IMR-90 (cell line): ENCODE data around the gene MTIF2. TPM values are rescaled to one million over a fixed set of nuclear protein-coding genes. Genes with fewer than 3 reads are reported as not detected.

Experiments
- ATAC-seq: fragments of 200-7000 bp; cut with Tn5 transposase; 2 replicates; pipeline ENCODE4 v1.9.1; 2020; ENCODE audit warnings: low read depth, mild to moderate bottlenecking, moderate library complexity
- BruUV-seq: library from RNA; stranded (reverse); fragments of 400-500 nt; replicated peaks from 2 replicates; lab custom pipeline; 2021; lab: Mats Ljungman, UMichigan
- CTCF ChIA-PET: fragments of 300-600 bp; formaldehyde crosslinking; extraction: SDS; loops from one replicate; lab custom pipeline; 2021; ENCODE audit warnings: antibody characterized with exemption; lab: Yijun Ruan, JAX
- POLR2A ChIA-PET: fragments of 300-600 bp; sonication (Branson Sonifier 250); formaldehyde crosslinking; loops from one replicate; lab custom pipeline; 2022; ENCODE audit warnings: antibody characterized with exemption; ENCODE audit not compliant: unreplicated experiment; lab: Charles Lee
- DNase-seq: peaks from one replicate; pipeline ENCODE4 v3.0.0; 2013
- H2AFZ ChIP-seq: replicated peaks from 2 replicates; pipeline ENCODE3; 2013; ENCODE audit warnings: low read length, mild to moderate bottlenecking; ENCODE audit not compliant: poor library complexity
- H2AK5ac ChIP-seq: 2 replicates; pipeline ENCODE4 v1.6.1; 2013; ENCODE audit warnings: low read depth, low read length, inconsistent platforms
- H2AK9ac ChIP-seq: replicated peaks from 2 replicates; pipeline ENCODE3; 2013; ENCODE audit warnings: mild to moderate bottlenecking, low read depth, low read length, moderate library complexity; ENCODE audit not compliant: poor library complexity
- H2BK120ac ChIP-seq: 2 replicates; pipeline ENCODE4 v1.6.1; 2013; ENCODE audit warnings: low read depth, low read length, inconsistent platforms
- H2BK15ac ChIP-seq: 3 replicates; pipeline ENCODE4 v1.6.1; 2013; ENCODE audit warnings: low read depth, low read length, inconsistent platforms
- H2BK20ac ChIP-seq: 2 replicates; pipeline ENCODE4 v1.6.1; 2013; ENCODE audit warnings: low read depth, mild to moderate bottlenecking, inconsistent platforms, low read length, moderate library complexity
- H2BK5ac ChIP-seq: 2 replicates; pipeline ENCODE4 v1.6.1; 2013; ENCODE audit warnings: mild to moderate bottlenecking, low read depth, low read length, inconsistent platforms; ENCODE audit not compliant: poor library complexity, severe bottlenecking
- H3K14ac ChIP-seq: replicated peaks from 2 replicates; pipeline ENCODE4 v1.6.1; 2013; ENCODE audit warnings: low read depth, low read length, inconsistent platforms
- H3K18ac ChIP-seq: 2 replicates; pipeline ENCODE4 v1.6.1; 2013; ENCODE audit warnings: low read depth, low read length, control low read depth
- H3K23ac ChIP-seq: 2 replicates; pipeline ENCODE4 v1.6.1; 2013; ENCODE audit warnings: low read depth, low read length, inconsistent platforms
- H3K27ac ChIP-seq: 2 replicates; pipeline ENCODE4 v1.5.1; 2013; ENCODE audit warnings: mild to moderate bottlenecking, control low read depth, low read length; ENCODE audit not compliant: insufficient read depth
- H3K27me3 ChIP-seq: 2 replicates; pipeline ENCODE4 v1.6.1; 2013; ENCODE audit warnings: low read length; ENCODE audit not compliant: control insufficient read depth, insufficient read depth
- H3K36me3 ChIP-seq: 2 replicates; pipeline ENCODE4 v1.6.1; 2013; ENCODE audit warnings: low read length, mixed read lengths; ENCODE audit not compliant: control insufficient read depth, insufficient read depth
- H3K4ac ChIP-seq: 2 replicates; pipeline ENCODE4 v1.6.1; 2013; ENCODE audit warnings: low read depth, low read length, inconsistent platforms
- H3K4me1 ChIP-seq: 2 replicates; pipeline ENCODE4 v1.6.1; 2013; ENCODE audit warnings: low read length, mixed read lengths; ENCODE audit not compliant: control insufficient read depth, insufficient read depth
- H3K4me2 ChIP-seq: 2 replicates; pipeline ENCODE4 v1.6.1; 2013; ENCODE audit warnings: low read depth, mild to moderate bottlenecking, control low read depth, low read length, moderate library complexity
- H3K4me3 ChIP-seq: 2 replicates; pipeline ENCODE4 v1.5.1; 2013; ENCODE audit warnings: low read depth, mild to moderate bottlenecking, control low read depth, low read length, moderate library complexity; ENCODE audit not compliant: insufficient read depth
- H3K56ac ChIP-seq: 2 replicates; pipeline ENCODE4 v1.6.1; 2013; ENCODE audit warnings: low read length, inconsistent platforms; ENCODE audit not compliant: insufficient read depth; ENCODE audit errors: extremely low read depth
- H3K79me1 ChIP-seq, 2 experiments: 2 replicates each; pipeline ENCODE4 v1.6.1; 2013; ENCODE audit warnings: low read length in 2 of 2, inconsistent platforms in 1 of 2, low read depth in 1 of 2
- H3K9ac ChIP-seq: 2 replicates; pipeline ENCODE4 v1.6.1; 2013; ENCODE audit warnings: low read depth, low read length, control low read depth
- H3K9me1 ChIP-seq: 2 replicates; pipeline ENCODE4 v1.6.1; 2013; ENCODE audit warnings: low read length, inconsistent platforms; ENCODE audit not compliant: insufficient read depth
- H3K9me3 ChIP-seq: 2 replicates; pipeline ENCODE4 v1.6.1; 2013; ENCODE audit warnings: low read length; ENCODE audit not compliant: control insufficient read depth, insufficient read depth
- H4K20me1 ChIP-seq: 2 replicates; pipeline ENCODE4 v1.6.1; 2013; ENCODE audit warnings: low read length, inconsistent platforms; ENCODE audit not compliant: insufficient read depth
- H4K5ac ChIP-seq: 2 replicates; pipeline ENCODE4 v1.6.1; 2013; ENCODE audit warnings: mild to moderate bottlenecking, low read depth, low read length, control low read depth
- H4K8ac ChIP-seq, 2 experiments: 2 replicates each; pipeline ENCODE4 v1.6.1; 2013; ENCODE audit warnings: low read depth in 2 of 2, low read length in 2 of 2, control low read depth in 1 of 2, inconsistent platforms in 1 of 2
- H4K91ac ChIP-seq: 2 replicates; pipeline ENCODE4 v1.6.1; 2013; ENCODE audit warnings: low read depth, low read length, inconsistent platforms; ENCODE audit not compliant: insufficient read depth
- BHLHE40 ChIP-seq: fragments of 150-350 bp; IDR thresholded peaks from 2 replicates; pipeline ENCODE4 v1.6.1; 2016; ENCODE audit warnings: mild to moderate bottlenecking, low read depth, low read length
- CEBPB ChIP-seq: IDR thresholded peaks from 2 replicates; pipeline ENCODE4 v1.6.1; 2012; ENCODE audit warnings: low read depth, low read length, improper control_type of control experiment
- CHD1 ChIP-seq: IDR thresholded peaks from 2 replicates; pipeline ENCODE4 v1.6.1; 2012; ENCODE audit warnings: low read depth, low read length, improper control_type of control experiment
- FOS ChIP-seq: fragments of 150-350 bp; IDR thresholded peaks from 2 replicates; pipeline ENCODE4 v1.6.1; 2016; ENCODE audit warnings: low read depth, low read length
- MXI1 ChIP-seq: IDR thresholded peaks from 2 replicates; pipeline ENCODE4 v1.6.1; 2012; ENCODE audit warnings: low read depth, mild to moderate bottlenecking, low read length, moderate library complexity, borderline replicate concordance
- NFE2L2 ChIP-seq: fragments of 150-350 bp; IDR thresholded peaks from 2 replicates; pipeline ENCODE4 v1.6.1; 2016; ENCODE audit warnings: low read depth, mild to moderate bottlenecking, low read length
- POLR2A ChIP-seq: IDR thresholded peaks from 2 replicates; pipeline ENCODE4 v1.6.1; 2012; ENCODE audit warnings: mild to moderate bottlenecking, low read depth, low read length
- RAD21 ChIP-seq: IDR thresholded peaks from 2 replicates; pipeline ENCODE4 v1.6.1; 2012; ENCODE audit warnings: low read length, improper control_type of control experiment
- RCOR1 ChIP-seq: IDR thresholded peaks from 2 replicates; pipeline ENCODE4 v1.6.1; 2012; ENCODE audit warnings: mild to moderate bottlenecking, low read length, improper control_type of control experiment; ENCODE audit not compliant: insufficient replicate concordance
- RFX5 ChIP-seq: IDR thresholded peaks from 2 replicates; pipeline ENCODE4 v1.8.0; 2012; ENCODE audit warnings: low read depth, mild to moderate bottlenecking, low read length, moderate library complexity
- SMC3 ChIP-seq: fragments of 150-350 bp; IDR thresholded peaks from 2 replicates; pipeline ENCODE4 v1.6.1; 2016; ENCODE audit warnings: low read depth, mild to moderate bottlenecking, antibody characterized with exemption, low read length, moderate library complexity
- WGBS, 2 experiments: methylation state at CpG; one replicate each; pipeline versions ENCODE4 v1.1.5 to v1.1.7; 2013; ENCODE audit warnings: missing lambda C conversion rate in 2 of 2; ENCODE audit not compliant: insufficient read length in 1 of 2; ENCODE audit errors: extremely low coverage in 2 of 2; 5-methylcytosine and 5-hydroxymethylcytosine counted together
- dilution Hi-C: fragments of 300-500 bp; cut with HindIII; formaldehyde crosslinking; loops from one replicate; pipeline ENCODE4 v1.14.3; 2018; ENCODE audit warnings: low sequenced_read_pairs; ENCODE audit not compliant: unreplicated experiment
- in situ Hi-C: fragments of 300-500 bp; cut with MboI; formaldehyde crosslinking; loops from 3 replicates; pipeline ENCODE4 v1.14.3; 2019; ENCODE audit warnings: low sequenced_read_pairs, inconsistent platforms, mixed read lengths
- intact Hi-C: fragments of 100-400 bp; cut with micrococcal nuclease; formaldehyde crosslinking; loops from 2 replicates; pipeline ENCODE4 v1.10.0; 2022
- polyA plus RNA-seq, 3 experiments: library from polyadenylated mRNA; depleted of rRNA; stranded (reverse); fragments of >200 nt; gene quantifications; 2 replicates each; pipeline ENCODE4 v1.2.3, GENCODE V29; 2012; ENCODE audit warnings: low replicate concordance in 1 of 3
- total RNA-seq: library from RNA; depleted of rRNA; stranded (reverse); fragments of >200 nt; gene quantifications from 2 replicates; pipeline ENCODE4 v1.2.3, GENCODE V29; 2012
- TF ChIP-seq, protein P1 (sequence below): fragments of 150-350 bp; IDR thresholded peaks from 2 replicates; pipeline ENCODE4 v1.6.1; 2016; ENCODE audit warnings: low read depth, mild to moderate bottlenecking, low read length, moderate library complexity, borderline replicate concordance
- TF ChIP-seq, protein P2 (sequence below): conservative IDR thresholded peaks from 2 replicates; pipeline ENCODE4 v1.5.1; 2012; ENCODE audit warnings: mild to moderate bottlenecking, low read depth, low read length, improper control_type of control experiment
- TF ChIP-seq, protein P3 (sequence below): fragments of 150-350 bp; IDR thresholded peaks from 2 replicates; pipeline ENCODE4 v1.6.1; 2017; ENCODE audit warnings: mild to moderate bottlenecking, antibody characterized with exemption, low read length, low read depth

The MTIF2 gene
- total and polyA plus RNA-seq, 2 of the 4 experiments (the other 2 are of a cell fraction): 10.8 to 22.6 TPM

DNA sequence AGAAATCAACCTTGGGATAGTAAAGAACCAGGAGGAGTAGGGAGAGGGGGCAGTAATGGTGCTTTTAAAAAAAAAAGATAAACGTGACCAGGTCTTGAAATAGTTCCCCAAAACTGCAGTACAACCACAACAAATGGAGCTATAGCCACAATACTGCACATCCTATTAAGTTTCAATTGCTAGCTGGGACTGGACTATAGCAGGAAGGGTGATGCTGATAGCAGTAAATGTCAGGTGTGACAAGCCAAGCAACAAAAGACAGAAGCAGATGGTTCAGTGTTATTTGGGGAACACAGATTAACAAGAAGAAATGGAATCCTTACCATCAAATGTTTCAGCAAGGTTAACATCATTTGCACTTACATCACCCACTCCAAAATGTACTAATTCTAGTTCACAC lies 26.4 kb downstream of the MTIF2 start:
- no peak overlapping the region for H3K27ac ChIP-seq
- H3K4me3 ChIP-seq: no peak overlapping the region
- ChIA-PET CTCF (no interaction called here), POLR2A (no interaction called here)
- ATAC-seq: no peak
- no peak for TF ChIP-seq SMC3
- TF ChIP-seq, protein P1, sequence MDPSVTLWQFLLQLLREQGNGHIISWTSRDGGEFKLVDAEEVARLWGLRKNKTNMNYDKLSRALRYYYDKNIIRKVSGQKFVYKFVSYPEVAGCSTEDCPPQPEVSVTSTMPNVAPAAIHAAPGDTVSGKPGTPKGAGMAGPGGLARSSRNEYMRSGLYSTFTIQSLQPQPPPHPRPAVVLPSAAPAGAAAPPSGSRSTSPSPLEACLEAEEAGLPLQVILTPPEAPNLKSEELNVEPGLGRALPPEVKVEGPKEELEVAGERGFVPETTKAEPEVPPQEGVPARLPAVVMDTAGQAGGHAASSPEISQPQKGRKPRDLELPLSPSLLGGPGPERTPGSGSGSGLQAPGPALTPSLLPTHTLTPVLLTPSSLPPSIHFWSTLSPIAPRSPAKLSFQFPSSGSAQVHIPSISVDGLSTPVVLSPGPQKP: no peak
- TF ChIP-seq RCOR1: no peak
- TF ChIP-seq MXI1: no peak
- TF ChIP-seq BHLHE40: no peak
- no peak for TF ChIP-seq NFE2L2
- TF ChIP-seq, protein P2, sequence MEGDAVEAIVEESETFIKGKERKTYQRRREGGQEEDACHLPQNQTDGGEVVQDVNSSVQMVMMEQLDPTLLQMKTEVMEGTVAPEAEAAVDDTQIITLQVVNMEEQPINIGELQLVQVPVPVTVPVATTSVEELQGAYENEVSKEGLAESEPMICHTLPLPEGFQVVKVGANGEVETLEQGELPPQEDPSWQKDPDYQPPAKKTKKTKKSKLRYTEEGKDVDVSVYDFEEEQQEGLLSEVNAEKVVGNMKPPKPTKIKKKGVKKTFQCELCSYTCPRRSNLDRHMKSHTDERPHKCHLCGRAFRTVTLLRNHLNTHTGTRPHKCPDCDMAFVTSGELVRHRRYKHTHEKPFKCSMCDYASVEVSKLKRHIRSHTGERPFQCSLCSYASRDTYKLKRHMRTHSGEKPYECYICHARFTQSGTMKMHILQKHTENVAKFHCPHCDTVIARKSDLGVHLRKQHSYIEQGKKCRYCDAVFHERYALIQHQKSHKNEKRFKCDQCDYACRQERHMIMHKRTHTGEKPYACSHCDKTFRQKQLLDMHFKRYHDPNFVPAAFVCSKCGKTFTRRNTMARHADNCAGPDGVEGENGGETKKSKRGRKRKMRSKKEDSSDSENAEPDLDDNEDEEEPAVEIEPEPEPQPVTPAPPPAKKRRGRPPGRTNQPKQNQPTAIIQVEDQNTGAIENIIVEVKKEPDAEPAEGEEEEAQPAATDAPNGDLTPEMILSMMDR: no peak
- TF ChIP-seq POLR2A: no peak
- no peak for TF ChIP-seq RFX5
- TF ChIP-seq, protein P3, sequence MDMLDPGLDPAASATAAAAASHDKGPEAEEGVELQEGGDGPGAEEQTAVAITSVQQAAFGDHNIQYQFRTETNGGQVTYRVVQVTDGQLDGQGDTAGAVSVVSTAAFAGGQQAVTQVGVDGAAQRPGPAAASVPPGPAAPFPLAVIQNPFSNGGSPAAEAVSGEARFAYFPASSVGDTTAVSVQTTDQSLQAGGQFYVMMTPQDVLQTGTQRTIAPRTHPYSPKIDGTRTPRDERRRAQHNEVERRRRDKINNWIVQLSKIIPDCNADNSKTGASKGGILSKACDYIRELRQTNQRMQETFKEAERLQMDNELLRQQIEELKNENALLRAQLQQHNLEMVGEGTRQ: no peak
- no peak for TF ChIP-seq CEBPB
- no peak for TF ChIP-seq CHD1
- no peak for TF ChIP-seq RAD21
- no peak for TF ChIP-seq FOS
- no peak overlapping the region for H4K91ac ChIP-seq
- H2BK120ac ChIP-seq: no peak overlapping the region
- no peak overlapping the region for H3K4me2 ChIP-seq
- H4K5ac ChIP-seq: no peak overlapping the region
- H3K9me1 ChIP-seq: no peaks in the 10 kb centered on the region
- H4K20me1 ChIP-seq: no peaks in the 10 kb centered on the region
- H3K4me1 ChIP-seq: no peaks in the 10 kb centered on the region
- no peak overlapping the region for H3K9ac ChIP-seq
- H3K9me3 ChIP-seq: no peaks in the 10 kb centered on the region
- no CpG with 5 or more reads among the region's 1 CpG for WGBS, 2 experiments
- no peaks in the 10 kb centered on the region for H3K79me1 ChIP-seq
- no peak overlapping the region for H2BK5ac ChIP-seq
- no peak overlapping the region for H2BK20ac ChIP-seq
- no peak overlapping the region for H3K14ac ChIP-seq
- H2AK9ac ChIP-seq: no peak overlapping the region
- no peak overlapping the region for H3K23ac ChIP-seq
- BruUV-seq: no TSS peak
- no peak overlapping the region for H3K4ac ChIP-seq
- in situ Hi-C loops (no loop called here), intact Hi-C loops (no loop called here), dilution Hi-C loops (no loop called here)
- no peak overlapping the region for H2AK5ac ChIP-seq
- no peaks in the 10 kb centered on the region for H3K27me3 ChIP-seq
- no peak overlapping the region for H3K18ac ChIP-seq
- no peak overlapping the region for H4K8ac ChIP-seq
- no peak for DNase-seq
- peaks cover 16% of the 10 kb centered on the region for H3K36me3 ChIP-seq
- no peak overlapping the region for H2BK15ac ChIP-seq
- no peak overlapping the region for H3K56ac ChIP-seq
- no peak overlapping the region for H2AFZ ChIP-seq
